Kidney (tissue), 14 donors: ENCODE data around the gene TMPRSS11B. TPM values are rescaled to one million over a fixed set of nuclear protein-coding genes. Genes with fewer than 3 reads are reported as not detected.

ENCODE experiments used
- DNase-seq, 5 donors: peaks; one replicate each; pipeline ENCODE4 v3.0.0-alpha.2; 2013 to 2020
- FAIRE-seq: peaks from 2 replicates; lab custom pipeline; 2012; peaks lifted over from hg19 to GRCh38; lab: Jason Lieb, UNC
- H3K27ac ChIP-seq, 2 donors: one replicate each; pipeline ENCODE4 v1.7.0; 2013; ENCODE audit warnings: low read depth in 2 of 2, low read length in 2 of 2, inconsistent platforms in 1 of 2
- H3K27me3 ChIP-seq: one replicate; pipeline ENCODE4 v1.7.1; 2013; ENCODE audit warnings: low read length, inconsistent platforms; ENCODE audit not compliant: control insufficient read depth, insufficient read depth
- H3K36me3 ChIP-seq, 3 donors: one replicate each; pipeline versions ENCODE4 v1.7.0 to v1.7.1; 2013; ENCODE audit warnings: low read length in 3 of 3, control low read depth in 1 of 3, inconsistent platforms in 1 of 3; ENCODE audit not compliant: insufficient read depth in 3 of 3, control insufficient read depth in 2 of 3
- H3K4me1 ChIP-seq, 3 donors: one replicate each; pipeline versions ENCODE4 v1.7.0 to v1.7.1; 2013; ENCODE audit warnings: low read length in 3 of 3, inconsistent platforms in 1 of 3, low read depth in 1 of 3; ENCODE audit not compliant: control insufficient read depth in 2 of 3, insufficient read depth in 2 of 3
- H3K4me3 ChIP-seq, 3 donors: one replicate each; pipeline versions ENCODE4 v1.7.0 to v1.8.1; 2013; ENCODE audit warnings: low read length in 3 of 3, control low read depth in 1 of 3, inconsistent platforms in 1 of 3
- H3K9ac ChIP-seq, 3 donors: one replicate each; pipeline versions ENCODE4 v1.7.0 to v1.7.1; 2013; ENCODE audit warnings: low read length in 3 of 3, control low read depth in 1 of 3, inconsistent platforms in 1 of 3
- H3K9me3 ChIP-seq, 3 donors: one replicate each; pipeline versions ENCODE4 v1.7.0 to v1.7.1; 2013; ENCODE audit warnings: low read length in 3 of 3, control low read depth in 1 of 3, inconsistent platforms in 1 of 3; ENCODE audit not compliant: control insufficient read depth in 2 of 3, insufficient read depth in 1 of 3
- intact Hi-C: fragments of 100-400 bp; cut with DNase I; formaldehyde crosslinking; loops from one replicate; pipeline ENCODE4 v1.11.1; 2022
- polyA plus RNA-seq: library from polyadenylated mRNA; stranded (reverse); fragments of 350-450 nt; fragmentation: Illumina TruSeq; extraction: RNeasy Lipid Tissue Mini Kit (QIAGEN cat#74804); gene quantifications from one replicate; pipeline ENCODE4 v1.2.3, GENCODE V29; 2014; ENCODE audit warnings: low read depth, low replicate concordance; ENCODE audit not compliant: insufficient read depth
- total RNA-seq: library from RNA; stranded (reverse); fragmentation: NEBNext Ultra II Directional; extraction: Animal tissue kit (Norgen Biotek cat#: 25700); gene quantifications from one replicate; pipeline ENCODE4 v1.2.1, GENCODE V29; 2021
- TF ChIP-seq, protein P1 (sequence below): IDR thresholded peaks from 3 replicates; pipeline ENCODE4 v1.5.1; 2012; ENCODE audit warnings: mild to moderate bottlenecking, moderate library complexity, borderline replicate concordance; ENCODE audit not compliant: insufficient read depth; ENCODE audit errors: extremely low read depth
- donor health status: control.
- donor health status: control.
- donor health status: control.
- donor health status: control.
- donor health status: control.
- donor health status: DM: yes; HTN: yes; CAD: no.
- donor health status: Normal renal cell carcinoma (clear cell type).

The TMPRSS11B gene
- total and polyA plus RNA-seq, 2 donors from 2014 or later: not detected

DNA sequence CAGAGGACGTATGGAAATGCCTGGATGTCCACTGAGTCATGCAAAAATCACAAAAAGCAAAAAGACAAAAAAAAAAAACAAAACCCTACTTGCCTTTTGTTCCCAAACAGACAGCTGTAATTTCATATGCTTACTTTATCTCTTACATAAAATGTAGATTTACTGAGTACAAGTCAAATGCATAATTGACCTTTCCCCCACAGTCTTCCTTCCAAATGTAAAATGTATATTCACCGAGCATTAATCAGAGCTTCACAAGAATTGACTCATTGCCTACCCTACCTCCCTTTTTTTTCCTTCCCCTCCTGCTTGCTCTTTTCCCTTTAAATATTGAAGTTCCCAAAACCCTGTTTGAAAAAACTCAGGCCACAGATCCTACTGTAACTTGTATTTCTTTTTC, 32.5 kb upstream of the TMPRSS11B start:
- no peaks in the 10 kb centered on the region for H3K9me3 ChIP-seq
- no peak for FAIRE-seq
- H3K4me1 ChIP-seq: peaks cover 0 to 4% (median 0%) of the 10 kb centered on the region in 3 donors
- TF ChIP-seq, protein P1, sequence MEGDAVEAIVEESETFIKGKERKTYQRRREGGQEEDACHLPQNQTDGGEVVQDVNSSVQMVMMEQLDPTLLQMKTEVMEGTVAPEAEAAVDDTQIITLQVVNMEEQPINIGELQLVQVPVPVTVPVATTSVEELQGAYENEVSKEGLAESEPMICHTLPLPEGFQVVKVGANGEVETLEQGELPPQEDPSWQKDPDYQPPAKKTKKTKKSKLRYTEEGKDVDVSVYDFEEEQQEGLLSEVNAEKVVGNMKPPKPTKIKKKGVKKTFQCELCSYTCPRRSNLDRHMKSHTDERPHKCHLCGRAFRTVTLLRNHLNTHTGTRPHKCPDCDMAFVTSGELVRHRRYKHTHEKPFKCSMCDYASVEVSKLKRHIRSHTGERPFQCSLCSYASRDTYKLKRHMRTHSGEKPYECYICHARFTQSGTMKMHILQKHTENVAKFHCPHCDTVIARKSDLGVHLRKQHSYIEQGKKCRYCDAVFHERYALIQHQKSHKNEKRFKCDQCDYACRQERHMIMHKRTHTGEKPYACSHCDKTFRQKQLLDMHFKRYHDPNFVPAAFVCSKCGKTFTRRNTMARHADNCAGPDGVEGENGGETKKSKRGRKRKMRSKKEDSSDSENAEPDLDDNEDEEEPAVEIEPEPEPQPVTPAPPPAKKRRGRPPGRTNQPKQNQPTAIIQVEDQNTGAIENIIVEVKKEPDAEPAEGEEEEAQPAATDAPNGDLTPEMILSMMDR: no peak
- no peaks in the 10 kb centered on the region for H3K36me3 ChIP-seq
- no peaks in the 10 kb centered on the region for H3K27me3 ChIP-seq
- H3K9ac ChIP-seq: no peak overlapping the region
- no peak overlapping the region for H3K27ac ChIP-seq
- DNase-seq: no peak
- intact Hi-C loops: no loop called here
- no peak overlapping the region for H3K4me3 ChIP-seq

DNA sequence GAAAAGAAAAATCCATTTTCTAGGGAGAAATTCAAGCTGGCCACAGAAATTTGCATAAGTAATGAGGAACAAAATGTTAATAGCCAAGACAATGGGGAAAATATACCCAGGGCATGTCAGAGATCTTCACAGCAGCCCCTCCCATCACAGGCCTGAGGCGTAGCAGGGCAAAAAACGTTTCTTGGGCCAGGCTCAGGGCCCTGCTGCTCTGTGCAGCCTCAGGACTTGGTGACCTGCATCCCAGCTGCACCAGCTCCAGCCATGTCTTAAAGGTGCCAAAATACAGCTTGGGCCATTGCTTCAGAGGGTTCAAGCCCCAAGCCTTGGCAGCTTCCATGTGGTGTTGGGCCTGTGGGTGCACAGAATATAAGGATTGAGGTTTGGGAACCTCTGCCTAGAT, 32.1 kb upstream of the TMPRSS11B start:
- Histone ChIP-seq H3K27ac (no peak overlapping the region), H3K4me3 (no peak overlapping the region), H3K36me3 (no peaks in the 10 kb centered on the region), H3K9ac (no peak overlapping the region), H3K27me3 (no peaks in the 10 kb centered on the region), H3K4me1 (peaks cover 0 to 4% (median 0%) of the 10 kb centered on the region in 3 donors), H3K9me3 (no peaks in the 10 kb centered on the region)
- DNase-seq (no peak), FAIRE-seq (no peak)
- TF ChIP-seq, protein P1: no peak
- intact Hi-C loops: no loop called here

DNA sequence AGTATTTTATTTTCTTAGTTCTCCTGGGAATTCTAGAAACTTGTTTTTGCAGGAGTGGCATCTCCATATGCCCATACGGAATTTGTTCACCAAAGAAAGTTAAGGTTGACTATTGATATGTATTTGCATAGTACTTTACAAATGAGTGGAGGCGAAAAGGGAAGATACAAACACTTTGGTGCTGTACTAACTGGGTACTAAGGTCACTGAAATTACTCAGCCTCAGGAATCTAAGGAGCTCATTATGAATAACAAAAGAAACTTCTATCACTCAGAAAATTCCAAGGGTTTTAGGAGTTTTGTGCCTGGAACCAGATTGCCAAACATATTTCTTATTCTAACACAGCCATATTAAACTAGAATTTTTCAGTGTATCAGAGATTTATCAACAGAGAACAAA, 27.4 kb upstream of the TMPRSS11B start:
- no peak overlapping the region for H3K9ac ChIP-seq
- H3K36me3 ChIP-seq: no peaks in the 10 kb centered on the region
- H3K27me3 ChIP-seq: no peaks in the 10 kb centered on the region
- no peak overlapping the region for H3K27ac ChIP-seq
- FAIRE-seq (no peak), DNase-seq (no peak)
- TF ChIP-seq, protein P1: no peak
- intact Hi-C loops: loop anchor here (5.0 kb wide), 1 partner anchor 104 kb away; no protein-coding TSS in a partner anchor
- H3K4me3 ChIP-seq: no peak overlapping the region
- peaks cover 0 to 4% (median 2%) of the 10 kb centered on the region in 3 donors for H3K4me1 ChIP-seq
- no peaks in the 10 kb centered on the region for H3K9me3 ChIP-seq

DNA sequence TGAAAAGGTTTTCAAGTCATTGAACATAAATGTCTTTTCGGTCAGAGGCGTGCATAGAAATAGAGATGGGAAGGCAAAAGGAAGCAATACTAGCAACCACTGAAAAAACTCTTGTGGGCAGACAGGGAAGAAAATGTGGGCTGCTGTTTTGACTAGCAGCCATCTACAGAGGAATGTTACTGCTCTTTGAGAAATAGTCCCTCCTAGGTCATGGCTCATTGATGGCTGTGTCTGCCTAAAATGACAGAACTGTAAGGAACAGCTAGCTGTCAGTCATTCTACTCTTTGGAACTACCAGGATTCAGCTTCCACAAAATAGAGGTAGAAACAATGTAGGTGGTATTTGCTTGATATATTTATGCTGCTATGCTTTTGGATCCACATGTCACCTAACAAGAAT, 26.9 kb upstream of the TMPRSS11B start:
- FAIRE-seq (no peak), DNase-seq (peak in 1 of 5 donors; percentile 10)
- Histone ChIP-seq H3K4me1 (peaks cover 0 to 4% (median 2%) of the 10 kb centered on the region in 3 donors), H3K36me3 (no peaks in the 10 kb centered on the region), H3K27ac (no peak overlapping the region), H3K9ac (no peak overlapping the region), H3K9me3 (no peaks in the 10 kb centered on the region), H3K27me3 (no peaks in the 10 kb centered on the region), H3K4me3 (peak overlapping the region; percentile 7 to 46 (median 45))
- intact Hi-C loops: loop anchor here (5.0 kb wide), 1 partner anchor 105 kb away; no protein-coding TSS in a partner anchor
- TF ChIP-seq, protein P1: no peak
